Endometrial microvascular endothelial cells (primary cell): ENCODE data around the gene POP7. TPM values are rescaled to one million over a fixed set of nuclear protein-coding genes. Genes with fewer than 3 reads are reported as not detected.

ENCODE experiments used
- total RNA-seq: library from RNA; depleted of rRNA; stranded (reverse); fragments of >200 nt; gene quantifications from one replicate; pipeline ENCODE4 v1.2.3, GENCODE V29; 2015; ENCODE audit errors: inconsistent ontology term

Gene POP7
- total RNA-seq, 1 donor from 2014 or later, result 51.1 TPM

Other genes with a start within 250 kb of the POP7 start
- gene SPACDR, start 241.9 kb upstream of the POP7 start, total RNA-seq, result 8.5 TPM
- 60.7 TPM for gene TSC22D4, start 226.9 kb upstream of the POP7 start, total RNA-seq
- 2.0 TPM for gene NYAP1, start 222.2 kb upstream of the POP7 start, total RNA-seq
- 57.6 TPM for gene AGFG2, start 166.9 kb upstream of the POP7 start, total RNA-seq
- 0.19 TPM for gene SAP25, start 132.2 kb upstream of the POP7 start, total RNA-seq
- 45.3 TPM for gene LRCH4, start 120.0 kb upstream of the POP7 start, total RNA-seq
- gene FBXO24, start 119.8 kb upstream of the POP7 start, total RNA-seq, result 1.8 TPM
- not detected for gene PCOLCE, start 103.8 kb upstream of the POP7 start, total RNA-seq
- 17.6 TPM for gene MOSPD3, start 93.6 kb upstream of the POP7 start, total RNA-seq
- not detected for gene TFR2, start 64.6 kb upstream of the POP7 start, total RNA-seq
- gene ACTL6B, start 49.7 kb upstream of the POP7 start, total RNA-seq, result not detected
- gene GNB2, start 32.4 kb upstream of the POP7 start, total RNA-seq, result 301 TPM
- gene GIGYF1, start 11.9 kb upstream of the POP7 start, total RNA-seq, result 21.2 TPM
- gene EPO, start 14.3 kb downstream of the POP7 start, total RNA-seq, result not detected
- gene ZAN, start 27.5 kb downstream of the POP7 start, total RNA-seq, result not detected
- 78.6 TPM for gene EPHB4, start 121.4 kb downstream of the POP7 start, total RNA-seq
- 40.0 TPM for gene SLC12A9, start 146.6 kb downstream of the POP7 start, total RNA-seq
- gene TRIP6, start 161.3 kb downstream of the POP7 start, total RNA-seq, result 108 TPM
- gene SRRT, start 169.0 kb downstream of the POP7 start, total RNA-seq, result 80.7 TPM
- 1.2 TPM for gene UFSP1, start 183.6 kb downstream of the POP7 start, total RNA-seq
- gene ACHE, start 189.8 kb downstream of the POP7 start, total RNA-seq, result not detected
- gene MUC3A, start 243.4 kb downstream of the POP7 start, total RNA-seq, result not detected